Adrenal gland (tissue), 5 donors: ENCODE measurements around the gene GDF7.

Experiments used
- POLR2A ChIP-seq, 2 donors: fragments of 450-650 bp; IDR thresholded peaks; one replicate each; pipeline ENCODE4 v1.6.1; 2017; ENCODE audit warnings: antibody characterized with exemption in 2 of 2, mild to moderate bottlenecking in 2 of 2, moderate library complexity in 1 of 2
- TF ChIP-seq, protein P1 (sequence below), 6 experiments: fragments of 450-650 bp in 4 of 6; fragments of 200-600 bp in 2 of 6; sonication (generic) in 1 of 6; IDR thresholded peaks; 1 replicate in 5 of 6; 2 replicates in 1 of 6; pipeline versions ENCODE4 v1.5.1 to v1.8.0; 2016 to 2021; ENCODE audit warnings: antibody characterized with exemption in 6 of 6, mild to moderate bottlenecking in 2 of 6, moderate library complexity in 1 of 6
- donor health status: DM: no; HTN: no; CAD: no.

DNA sequence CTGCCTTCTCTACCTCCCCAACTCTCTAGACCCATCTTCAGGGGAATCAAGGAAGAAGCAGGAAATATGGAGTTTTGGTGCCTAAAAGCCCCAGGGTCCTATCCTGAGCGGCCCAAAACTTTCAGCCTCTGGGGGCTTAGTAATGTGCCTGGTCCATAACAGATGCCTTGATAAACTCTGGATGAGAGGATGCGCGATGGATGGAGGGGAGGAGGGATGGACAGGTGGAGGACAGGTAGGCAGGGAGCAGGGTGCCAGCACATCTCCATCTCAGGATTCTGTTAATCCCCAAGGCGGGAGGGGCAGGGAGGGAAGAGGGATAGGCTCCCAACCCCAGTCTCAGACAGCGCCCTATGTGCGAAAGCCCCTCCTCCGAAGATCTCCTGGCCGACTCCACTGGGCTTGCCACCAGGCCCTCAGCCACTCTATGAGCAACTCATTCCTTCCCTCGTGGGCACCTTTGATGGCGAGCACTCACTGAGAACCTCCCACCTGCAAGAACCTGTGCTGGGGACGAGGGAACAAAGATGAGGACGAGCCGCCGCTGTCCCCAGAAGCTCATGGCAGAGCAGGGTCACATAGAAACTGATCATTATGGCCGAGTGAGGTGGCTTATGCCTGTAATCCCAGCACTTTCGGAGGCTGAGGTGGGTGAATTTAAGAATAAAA is 39.1 kb upstream of the GDF7 start:
- TF ChIP-seq, protein P1, sequence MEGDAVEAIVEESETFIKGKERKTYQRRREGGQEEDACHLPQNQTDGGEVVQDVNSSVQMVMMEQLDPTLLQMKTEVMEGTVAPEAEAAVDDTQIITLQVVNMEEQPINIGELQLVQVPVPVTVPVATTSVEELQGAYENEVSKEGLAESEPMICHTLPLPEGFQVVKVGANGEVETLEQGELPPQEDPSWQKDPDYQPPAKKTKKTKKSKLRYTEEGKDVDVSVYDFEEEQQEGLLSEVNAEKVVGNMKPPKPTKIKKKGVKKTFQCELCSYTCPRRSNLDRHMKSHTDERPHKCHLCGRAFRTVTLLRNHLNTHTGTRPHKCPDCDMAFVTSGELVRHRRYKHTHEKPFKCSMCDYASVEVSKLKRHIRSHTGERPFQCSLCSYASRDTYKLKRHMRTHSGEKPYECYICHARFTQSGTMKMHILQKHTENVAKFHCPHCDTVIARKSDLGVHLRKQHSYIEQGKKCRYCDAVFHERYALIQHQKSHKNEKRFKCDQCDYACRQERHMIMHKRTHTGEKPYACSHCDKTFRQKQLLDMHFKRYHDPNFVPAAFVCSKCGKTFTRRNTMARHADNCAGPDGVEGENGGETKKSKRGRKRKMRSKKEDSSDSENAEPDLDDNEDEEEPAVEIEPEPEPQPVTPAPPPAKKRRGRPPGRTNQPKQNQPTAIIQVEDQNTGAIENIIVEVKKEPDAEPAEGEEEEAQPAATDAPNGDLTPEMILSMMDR (IDR thresholded peaks at IDR 0.05): no peak
- no peak for TF ChIP-seq POLR2A (IDR thresholded peaks at IDR 0.05)
